GM23338 (cell line): ENCODE data around the gene SPP1. TPM values are rescaled to one million over a fixed set of nuclear protein-coding genes. Genes with fewer than 3 reads are reported as not detected.
A peak's percentile ranks its signal among the peaks of the same experiment; 100 is the strongest.

Experiments used
- ATAC-seq: fragments of 200-7000 bp; cut with Tn5 transposase; 3 replicates; pipeline ENCODE4 v1.9.1; 2020
- DNase-seq: peaks from one replicate; pipeline ENCODE4 v3.0.0-alpha.2; 2015; ENCODE audit warnings: low spot score
- H2AFZ ChIP-seq: fragments of 200-600 bp; sonication (generic); 2 replicates; pipeline ENCODE4 v1.8.0; 2016; ENCODE audit warnings: antibody characterized with exemption, mild to moderate bottlenecking, moderate library complexity
- H3F3A ChIP-seq: fragments of 200-600 bp; sonication (generic); replicated peaks from 2 replicates; pipeline ENCODE4 v1.8.0; 2017; ENCODE audit warnings: antibody characterized with exemption, mixed run types, low read depth
- H3K27ac ChIP-seq: fragments of 200-600 bp; sonication (generic); 2 replicates; pipeline ENCODE4 v1.6.1; 2016; ENCODE audit warnings: low read depth
- H3K27me3 ChIP-seq: fragments of 200-600 bp; sonication (generic); 2 replicates; pipeline ENCODE4 v1.8.0; 2016; ENCODE audit warnings: mild to moderate bottlenecking, mixed run types, moderate library complexity; ENCODE audit not compliant: insufficient read depth
- H3K36me3 ChIP-seq: fragments of 200-600 bp; sonication (generic); 2 replicates; pipeline ENCODE4 v1.8.0; 2016; ENCODE audit warnings: mild to moderate bottlenecking; ENCODE audit not compliant: insufficient read depth
- H3K4me1 ChIP-seq: fragments of 200-600 bp; sonication (generic); 2 replicates; pipeline ENCODE4 v1.8.0; 2016; ENCODE audit warnings: mild to moderate bottlenecking, moderate library complexity; ENCODE audit not compliant: insufficient read depth
- H3K4me2 ChIP-seq: fragments of 200-600 bp; sonication (generic); 2 replicates; pipeline ENCODE4 v1.7.1; 2017; ENCODE audit warnings: mixed run types
- H3K4me3 ChIP-seq: fragments of 200-600 bp; sonication (generic); 2 replicates; pipeline ENCODE4 v1.6.1; 2016; ENCODE audit warnings: mixed run types
- H3K79me2 ChIP-seq: fragments of 200-600 bp; sonication (generic); replicated peaks from 2 replicates; pipeline ENCODE4 v1.8.0; 2017; ENCODE audit warnings: mild to moderate bottlenecking; ENCODE audit not compliant: insufficient read depth
- H3K9me2 ChIP-seq: fragments of 200-600 bp; sonication (generic); 2 replicates; pipeline ENCODE4 v1.8.0; 2017; ENCODE audit not compliant: insufficient read depth
- H4K20me1 ChIP-seq: fragments of 200-600 bp; sonication (generic); replicated peaks from 2 replicates; pipeline ENCODE4 v1.8.0; 2017; ENCODE audit warnings: mild to moderate bottlenecking; ENCODE audit not compliant: insufficient read depth
- H3K27ac Mint-ChIP-seq: 2 replicates; pipeline ENCODE4 v1.8.0; 2020; ENCODE audit warnings: inconsistent platforms, mild to moderate bottlenecking, moderate library complexity, mixed read lengths
- H3K27me3 Mint-ChIP-seq: 3 replicates; pipeline ENCODE4 v1.8.0; 2022; ENCODE audit warnings: low read depth, mild to moderate bottlenecking, moderate library complexity, mixed read lengths, inconsistent platforms; ENCODE audit not compliant: insufficient read depth, poor library complexity
- H3K36me3 Mint-ChIP-seq: 3 replicates; pipeline ENCODE4 v1.8.0; 2021; ENCODE audit warnings: low read depth, mild to moderate bottlenecking, inconsistent platforms, moderate library complexity, mixed read lengths
- H3K4me1 Mint-ChIP-seq: 3 replicates; pipeline ENCODE4 v1.8.0; 2020; ENCODE audit warnings: mild to moderate bottlenecking, inconsistent platforms, mixed read lengths
- H3K4me3 Mint-ChIP-seq: 3 replicates; pipeline ENCODE4 v1.8.0; 2021; ENCODE audit warnings: moderate library complexity, mild to moderate bottlenecking, inconsistent platforms, mixed read lengths
- H3K9me3 Mint-ChIP-seq: 3 replicates; pipeline ENCODE4 v1.8.0; 2020; ENCODE audit warnings: moderate library complexity, mild to moderate bottlenecking, inconsistent platforms, mixed read lengths
- CREB1 ChIP-seq: fragments of 250-450 bp; sonication (Bioruptor Pico); IDR thresholded peaks from 2 replicates; pipeline ENCODE4 v1.5.0; 2020; ENCODE audit warnings: low read depth, mild to moderate bottlenecking, moderate library complexity
- EZH2 ChIP-seq: fragments of 200-600 bp; sonication (generic); IDR thresholded peaks from one replicate; pipeline ENCODE4 v1.8.0; 2017; ENCODE audit warnings: antibody characterized with exemption, mild to moderate bottlenecking, low read depth; ENCODE audit not compliant: unreplicated experiment
- EZH2phosphoT487 ChIP-seq: fragments of 200-600 bp; sonication (generic); IDR thresholded peaks from one replicate; pipeline ENCODE4 v1.8.1; 2018; ENCODE audit warnings: antibody characterized with exemption; ENCODE audit not compliant: unreplicated experiment
- POLR2AphosphoS5 ChIP-seq: IDR thresholded peaks from 2 replicates; pipeline ENCODE4 v1.6.1; 2016; ENCODE audit warnings: antibody characterized with exemption, low read depth
- ZNF331 ChIP-seq: fragments of 250-450 bp; sonication (Bioruptor Pico); IDR thresholded peaks from 2 replicates; pipeline ENCODE4 v1.5.0; 2020; ENCODE audit warnings: low read depth, mild to moderate bottlenecking, moderate library complexity
- polyA plus RNA-seq: library from polyadenylated mRNA; unstranded; fragments of >200 nt; fragmentation: Nextera tagmentation; extraction: Ambion mirVana; gene quantifications from 2 replicates; pipeline ENCODE4 v1.2.1, GENCODE V29; 2016
- total RNA-seq: library from RNA; depleted of rRNA; stranded (reverse); fragments of >200 nt; shearing (Covaris generic); gene quantifications from 2 replicates; pipeline ENCODE4 v1.2.3, GENCODE V29; 2014
- TF ChIP-seq, protein P1 (sequence below): fragments of 250-450 bp; sonication (Bioruptor Pico); IDR thresholded peaks from 2 replicates; pipeline ENCODE4 v1.5.0; 2020; ENCODE audit warnings: mild to moderate bottlenecking, moderate library complexity

The SPP1 gene
- total and polyA plus RNA-seq, 2 experiments from 2014 or later, result 41.3 to 51.3 TPM

DNA sequence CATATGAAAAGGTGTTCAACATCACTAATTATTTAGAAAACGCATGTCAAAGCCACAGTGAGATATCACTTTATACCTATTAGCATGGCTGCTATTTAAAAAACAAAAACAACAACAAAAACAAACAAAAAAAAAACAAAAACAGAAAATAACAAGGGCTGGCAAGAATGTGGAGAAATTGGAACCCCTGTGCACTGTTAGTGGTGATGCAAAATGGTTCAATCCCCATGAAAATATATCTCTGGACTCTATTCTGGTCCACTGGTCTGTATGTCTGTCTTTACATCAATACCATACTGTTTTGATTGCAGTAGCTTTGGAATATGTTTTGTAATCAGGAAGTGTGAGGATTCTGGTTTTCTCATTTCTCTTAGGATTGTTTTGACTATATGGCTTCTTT is 43.6 kb upstream of the SPP1 start:
- TF ChIP-seq EZH2, result no peak
- TF ChIP-seq POLR2AphosphoS5, result peak; percentile 58
- no peak overlapping the region for H3K27ac ChIP-seq

DNA sequence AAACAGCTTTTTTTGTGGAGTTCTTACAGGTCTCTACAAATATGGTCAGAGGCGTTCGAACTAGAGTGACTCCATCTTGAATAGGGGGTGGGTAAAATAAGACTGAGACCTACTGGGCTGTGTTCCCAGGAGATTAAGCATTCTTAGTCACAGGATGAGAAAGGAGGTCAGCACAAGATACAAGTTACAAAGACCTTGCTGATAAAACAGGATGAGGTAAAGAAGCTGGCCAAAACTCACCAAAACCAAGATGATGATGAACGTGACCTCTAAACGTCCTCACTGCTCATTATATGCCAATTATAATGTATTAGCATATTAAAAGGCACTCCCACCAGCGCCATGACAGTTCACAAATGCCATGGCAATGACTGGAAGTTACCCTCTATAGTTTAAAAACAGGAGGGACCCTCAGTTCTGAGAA is 42.8 kb upstream of the SPP1 start:
- ATAC-seq (peak; percentile 54), DNase-seq (peak; percentile 70)
- Mint-ChIP-seq H3K27me3 (peaks cover 25% of the 10 kb centered on the region), H3K36me3 (peaks cover 42% of the 10 kb centered on the region), H3K4me1 (peaks cover 29% of the 10 kb centered on the region), H3K9me3 (no peaks in the 10 kb centered on the region; the same call in 2 of the 3 replicates), H3K27ac (peak overlapping the region; percentile 85), H3K4me3 (peak overlapping the region; percentile 4; the same call in 1 of the 3 replicates)
- Histone ChIP-seq H3F3A (peaks cover 4% of the 10 kb centered on the region; the same call in 1 of the 2 replicates), H3K27me3 (no peaks in the 10 kb centered on the region), H3K4me3 (no peak overlapping the region), H3K27ac (peak overlapping the region; percentile 96), H3K9me2 (no peaks in the 10 kb centered on the region), H3K36me3 (peaks cover 6% of the 10 kb centered on the region; the same call in 1 of the 2 replicates), H2AFZ (no peak overlapping the region), H3K4me1 (peaks cover 5% of the 10 kb centered on the region), H3K4me2 (no peak overlapping the region), H4K20me1 (no peaks in the 10 kb centered on the region), H3K79me2 (no peaks in the 10 kb centered on the region)
- TF ChIP-seq, protein P1, sequence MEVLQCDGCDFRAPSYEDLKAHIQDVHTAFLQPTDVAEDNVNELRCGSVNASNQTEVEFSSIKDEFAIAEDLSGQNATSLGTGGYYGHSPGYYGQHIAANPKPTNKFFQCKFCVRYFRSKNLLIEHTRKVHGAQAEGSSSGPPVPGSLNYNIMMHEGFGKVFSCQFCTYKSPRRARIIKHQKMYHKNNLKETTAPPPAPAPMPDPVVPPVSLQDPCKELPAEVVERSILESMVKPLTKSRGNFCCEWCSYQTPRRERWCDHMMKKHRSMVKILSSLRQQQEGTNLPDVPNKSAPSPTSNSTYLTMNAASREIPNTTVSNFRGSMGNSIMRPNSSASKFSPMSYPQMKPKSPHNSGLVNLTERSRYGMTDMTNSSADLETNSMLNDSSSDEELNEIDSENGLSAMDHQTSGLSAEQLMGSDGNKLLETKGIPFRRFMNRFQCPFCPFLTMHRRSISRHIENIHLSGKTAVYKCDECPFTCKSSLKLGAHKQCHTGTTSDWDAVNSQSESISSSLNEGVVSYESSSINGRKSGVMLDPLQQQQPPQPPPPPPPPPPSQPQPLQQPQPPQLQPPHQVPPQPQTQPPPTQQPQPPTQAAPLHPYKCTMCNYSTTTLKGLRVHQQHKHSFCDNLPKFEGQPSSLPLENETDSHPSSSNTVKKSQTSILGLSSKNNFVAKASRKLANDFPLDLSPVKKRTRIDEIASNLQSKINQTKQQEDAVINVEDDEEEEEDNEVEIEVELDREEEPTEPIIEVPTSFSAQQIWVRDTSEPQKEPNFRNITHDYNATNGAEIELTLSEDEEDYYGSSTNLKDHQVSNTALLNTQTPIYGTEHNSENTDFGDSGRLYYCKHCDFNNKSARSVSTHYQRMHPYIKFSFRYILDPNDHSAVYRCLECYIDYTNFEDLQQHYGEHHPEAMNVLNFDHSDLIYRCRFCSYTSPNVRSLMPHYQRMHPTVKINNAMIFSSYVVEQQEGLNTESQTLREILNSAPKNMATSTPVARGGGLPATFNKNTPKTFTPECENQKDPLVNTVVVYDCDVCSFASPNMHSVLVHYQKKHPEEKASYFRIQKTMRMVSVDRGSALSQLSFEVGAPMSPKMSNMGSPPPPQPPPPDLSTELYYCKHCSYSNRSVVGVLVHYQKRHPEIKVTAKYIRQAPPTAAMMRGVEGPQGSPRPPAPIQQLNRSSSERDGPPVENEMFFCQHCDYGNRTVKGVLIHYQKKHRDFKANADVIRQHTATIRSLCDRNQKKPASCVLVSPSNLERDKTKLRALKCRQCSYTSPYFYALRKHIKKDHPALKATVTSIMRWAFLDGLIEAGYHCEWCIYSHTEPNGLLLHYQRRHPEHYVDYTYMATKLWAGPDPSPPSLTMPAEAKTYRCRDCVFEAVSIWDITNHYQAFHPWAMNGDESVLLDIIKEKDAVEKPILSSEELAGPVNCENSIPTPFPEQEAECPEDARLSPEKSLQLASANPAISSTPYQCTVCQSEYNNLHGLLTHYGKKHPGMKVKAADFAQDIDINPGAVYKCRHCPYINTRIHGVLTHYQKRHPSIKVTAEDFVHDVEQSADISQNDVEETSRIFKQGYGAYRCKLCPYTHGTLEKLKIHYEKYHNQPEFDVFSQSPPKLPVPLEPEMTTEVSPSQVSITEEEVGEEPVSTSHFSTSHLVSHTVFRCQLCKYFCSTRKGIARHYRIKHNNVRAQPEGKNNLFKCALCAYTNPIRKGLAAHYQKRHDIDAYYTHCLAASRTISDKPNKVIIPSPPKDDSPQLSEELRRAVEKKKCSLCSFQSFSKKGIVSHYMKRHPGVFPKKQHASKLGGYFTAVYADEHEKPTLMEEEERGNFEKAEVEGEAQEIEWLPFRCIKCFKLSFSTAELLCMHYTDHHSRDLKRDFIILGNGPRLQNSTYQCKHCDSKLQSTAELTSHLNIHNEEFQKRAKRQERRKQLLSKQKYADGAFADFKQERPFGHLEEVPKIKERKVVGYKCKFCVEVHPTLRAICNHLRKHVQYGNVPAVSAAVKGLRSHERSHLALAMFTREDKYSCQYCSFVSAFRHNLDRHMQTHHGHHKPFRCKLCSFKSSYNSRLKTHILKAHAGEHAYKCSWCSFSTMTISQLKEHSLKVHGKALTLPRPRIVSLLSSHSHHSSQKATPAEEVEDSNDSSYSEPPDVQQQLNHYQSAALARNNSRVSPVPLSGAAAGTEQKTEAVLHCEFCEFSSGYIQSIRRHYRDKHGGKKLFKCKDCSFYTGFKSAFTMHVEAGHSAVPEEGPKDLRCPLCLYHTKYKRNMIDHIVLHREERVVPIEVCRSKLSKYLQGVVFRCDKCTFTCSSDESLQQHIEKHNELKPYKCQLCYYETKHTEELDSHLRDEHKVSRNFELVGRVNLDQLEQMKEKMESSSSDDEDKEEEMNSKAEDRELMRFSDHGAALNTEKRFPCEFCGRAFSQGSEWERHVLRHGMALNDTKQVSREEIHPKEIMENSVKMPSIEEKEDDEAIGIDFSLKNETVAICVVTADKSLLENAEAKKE (CRISPR knock-in tag), result peak; percentile 49; the same call in 1 of the 2 replicates
- TF ChIP-seq EZH2, result no peak
- peak; percentile 41; the same call in 1 of the 2 replicates for TF ChIP-seq CREB1 (CRISPR knock-in tag)
- no peak for TF ChIP-seq POLR2AphosphoS5
- no peak for TF ChIP-seq ZNF331 (CRISPR knock-in tag)
- TF ChIP-seq EZH2phosphoT487, result no peak

More for the DNA sequence above, 43.6 kb upstream of the SPP1 start:
- no peaks in the 10 kb centered on the region; the same call in 2 of the 3 replicates for H3K9me3 Mint-ChIP-seq
- no peaks in the 10 kb centered on the region for H3K9me2 ChIP-seq
- peaks cover 6% of the 10 kb centered on the region; the same call in 1 of the 2 replicates for H3K36me3 ChIP-seq
- no peak overlapping the region for H3K4me3 ChIP-seq
- no peaks in the 10 kb centered on the region for H3K79me2 ChIP-seq
- no peaks in the 10 kb centered on the region for H4K20me1 ChIP-seq
- H3K27me3 Mint-ChIP-seq, result peaks cover 25% of the 10 kb centered on the region
- no peak overlapping the region for H2AFZ ChIP-seq
- no peak overlapping the region for H3K4me2 ChIP-seq
- H3K36me3 Mint-ChIP-seq, result peaks cover 42% of the 10 kb centered on the region
- ATAC-seq (no peak), DNase-seq (peak; percentile 5)
- peaks cover 4% of the 10 kb centered on the region; the same call in 1 of the 2 replicates for H3F3A ChIP-seq
- no peak overlapping the region for H3K4me3 Mint-ChIP-seq
- H3K4me1 ChIP-seq, result peaks cover 5% of the 10 kb centered on the region
- peaks cover 29% of the 10 kb centered on the region for H3K4me1 Mint-ChIP-seq
- H3K27me3 ChIP-seq, result no peaks in the 10 kb centered on the region
- no peak overlapping the region for H3K27ac Mint-ChIP-seq
